Hepatocyte (in vitro differentiated cells): ENCODE data around the gene ZFYVE28. TPM values are rescaled to one million over a fixed set of nuclear protein-coding genes. Genes with fewer than 3 reads are reported as not detected.
A peak's percentile ranks its signal among the peaks of the same experiment; 100 is the strongest.

Experiments
- DNase-seq: peaks from one replicate; pipeline ENCODE4 v3.0.0-alpha.2; 2016; ENCODE audit warnings: low spot score
- H2AFZ ChIP-seq: fragments of 200-600 bp; sonication (generic); 2 replicates; pipeline ENCODE4 v1.6.0; 2016; ENCODE audit warnings: antibody characterized with exemption, mild to moderate bottlenecking
- H3K27ac ChIP-seq: fragments of 200-600 bp; sonication (generic); 2 replicates; pipeline ENCODE4 v1.5.1; 2016; ENCODE audit warnings: mild to moderate bottlenecking
- H3K27me3 ChIP-seq: fragments of 200-600 bp; sonication (generic); 2 replicates; pipeline ENCODE4 v1.6.1; 2016
- H3K36me3 ChIP-seq: fragments of 200-600 bp; sonication (generic); replicated peaks from 2 replicates; pipeline ENCODE4 v1.5.1; 2016; ENCODE audit warnings: low read depth; ENCODE audit not compliant: insufficient read depth
- H3K4me1 ChIP-seq: fragments of 200-600 bp; sonication (generic); 2 replicates; pipeline ENCODE4 v1.5.1; 2016; ENCODE audit warnings: mild to moderate bottlenecking, moderate library complexity; ENCODE audit not compliant: insufficient read depth
- H3K4me2 ChIP-seq: fragments of 200-600 bp; sonication (generic); 2 replicates; pipeline ENCODE4 v1.6.0; 2016
- H3K4me3 ChIP-seq: fragments of 200-600 bp; sonication (generic); 2 replicates; pipeline ENCODE4 v1.5.1; 2016; ENCODE audit warnings: mild to moderate bottlenecking
- H3K79me2 ChIP-seq: fragments of 200-600 bp; sonication (generic); 2 replicates; pipeline ENCODE4 v1.6.0; 2017; ENCODE audit warnings: mild to moderate bottlenecking
- H3K9me2 ChIP-seq: fragments of 200-600 bp; sonication (generic); replicated peaks from 2 replicates; pipeline ENCODE4 v1.6.0; 2017; ENCODE audit warnings: mild to moderate bottlenecking; ENCODE audit not compliant: insufficient read depth
- H3K9me3 ChIP-seq: fragments of 200-600 bp; sonication (generic); 2 replicates; pipeline ENCODE4 v1.5.1; 2016; ENCODE audit warnings: low read depth, mild to moderate bottlenecking
- H4K20me1 ChIP-seq: fragments of 200-600 bp; sonication (generic); 2 replicates; pipeline ENCODE4 v1.6.0; 2016; ENCODE audit warnings: mild to moderate bottlenecking; ENCODE audit not compliant: insufficient read depth, poor library complexity, severe bottlenecking
- CTCF ChIP-seq: fragments of 200-600 bp; sonication (generic); IDR thresholded peaks from 2 replicates; pipeline ENCODE4 v1.5.1; 2016; ENCODE audit warnings: antibody characterized with exemption, mild to moderate bottlenecking; ENCODE audit not compliant: poor library complexity
- EZH2 ChIP-seq: fragments of 200-600 bp; sonication (generic); IDR thresholded peaks from 2 replicates; pipeline ENCODE4 v1.6.1; 2016; ENCODE audit warnings: antibody characterized with exemption, mild to moderate bottlenecking, borderline replicate concordance
- EZH2phosphoT487 ChIP-seq: fragments of 200-600 bp; sonication (generic); IDR thresholded peaks from one replicate; pipeline ENCODE4 v1.6.1; 2018; ENCODE audit warnings: antibody characterized with exemption, mild to moderate bottlenecking, low read depth, moderate library complexity; ENCODE audit not compliant: unreplicated experiment, severe bottlenecking
- WGBS: methylation state at CpG from one replicate; pipeline ENCODE4 v1.1.6; 2016; ENCODE audit warnings: low lambda C conversion rate; ENCODE audit errors: missing lambda C conversion rate; 5-methylcytosine and 5-hydroxymethylcytosine counted together
- polyA plus RNA-seq: library from polyadenylated mRNA; unstranded; fragments of >200 nt; fragmentation: Nextera tagmentation; extraction: Ambion mirVana; gene quantifications from 2 replicates; pipeline ENCODE4 v1.2.1, GENCODE V29; 2016
- total RNA-seq: library from RNA; depleted of rRNA; stranded (reverse); fragments of >200 nt; gene quantifications from 2 replicates; pipeline ENCODE4 v1.2.3, GENCODE V29; 2014

ZFYVE28 gene
- total and polyA plus RNA-seq, 2 experiments from 2014 or later = 2.2 to 3.4 TPM

GRCh38 chr4:2352171-2352570 is 66.3 kb downstream of the ZFYVE28 start:
- Histone ChIP-seq H2AFZ (no peak overlapping the region), H3K4me1 (no peaks in the 10 kb centered on the region), H3K4me2 (no peak overlapping the region), H3K9me2 (no peaks in the 10 kb centered on the region), H3K4me3 (no peak overlapping the region), H3K36me3 (no peaks in the 10 kb centered on the region), H4K20me1 (no peaks in the 10 kb centered on the region), H3K79me2 (no peaks in the 10 kb centered on the region), H3K27me3 (no peaks in the 10 kb centered on the region), H3K9me3 (no peaks in the 10 kb centered on the region), H3K27ac (no peak overlapping the region)
- DNase-seq = peak; percentile 3
- 92% methylated on average over 6 of the region's 10 CpGs for whole genome bisulfite sequencing
- TF ChIP-seq EZH2 = no peak
- TF ChIP-seq CTCF = no peak
- no peak for TF ChIP-seq EZH2phosphoT487

GRCh38 chr4:2350982-2351381 is 67.5 kb downstream of the ZFYVE28 start:
- H3K9me2 ChIP-seq = no peaks in the 10 kb centered on the region
- TF ChIP-seq EZH2 (no peak), CTCF (no peak), EZH2phosphoT487 (no peak)
- H3K27ac ChIP-seq = no peak overlapping the region
- no peaks in the 10 kb centered on the region for H3K36me3 ChIP-seq
- no peak overlapping the region for H3K4me3 ChIP-seq
- no peak overlapping the region for H3K4me2 ChIP-seq
- no peak for DNase-seq
- no peaks in the 10 kb centered on the region for H4K20me1 ChIP-seq
- WGBS = 92% methylated on average over 4 of the region's 4 CpGs
- H2AFZ ChIP-seq = no peak overlapping the region
- no peaks in the 10 kb centered on the region for H3K79me2 ChIP-seq
- no peaks in the 10 kb centered on the region for H3K27me3 ChIP-seq
- peaks cover 6% of the 10 kb centered on the region for H3K9me3 ChIP-seq
- H3K4me1 ChIP-seq = no peaks in the 10 kb centered on the region

GRCh38 chr4:2348786-2349185 is 69.7 kb downstream of the ZFYVE28 start:
- Histone ChIP-seq H3K4me3 (no peak overlapping the region), H3K27me3 (no peaks in the 10 kb centered on the region), H3K4me1 (no peaks in the 10 kb centered on the region), H2AFZ (no peak overlapping the region), H3K27ac (no peak overlapping the region), H3K79me2 (no peaks in the 10 kb centered on the region), H3K9me3 (peaks cover 6% of the 10 kb centered on the region), H3K36me3 (no peaks in the 10 kb centered on the region), H3K4me2 (no peak overlapping the region), H4K20me1 (no peaks in the 10 kb centered on the region), H3K9me2 (no peaks in the 10 kb centered on the region)
- no peak for TF ChIP-seq CTCF
- no peak for TF ChIP-seq EZH2
- TF ChIP-seq EZH2phosphoT487 = no peak
- DNase-seq = no peak
- WGBS = 81% methylated on average over 3 of the region's 3 CpGs

GRCh38 chr4:2347190-2347589 is 71.3 kb downstream of the ZFYVE28 start:
- no peaks in the 10 kb centered on the region for H3K9me2 ChIP-seq
- H3K36me3 ChIP-seq = no peaks in the 10 kb centered on the region
- H4K20me1 ChIP-seq = no peaks in the 10 kb centered on the region
- no peaks in the 10 kb centered on the region for H3K4me1 ChIP-seq
- H3K4me2 ChIP-seq = no peak overlapping the region
- 62% methylated on average over 4 of the region's 4 CpGs for WGBS
- no peak overlapping the region for H2AFZ ChIP-seq
- DNase-seq = no peak
- H3K9me3 ChIP-seq = peaks cover 6% of the 10 kb centered on the region
- H3K27ac ChIP-seq = no peak overlapping the region
- H3K79me2 ChIP-seq = no peaks in the 10 kb centered on the region
- H3K27me3 ChIP-seq = no peaks in the 10 kb centered on the region
- no peak overlapping the region for H3K4me3 ChIP-seq
- no peak for TF ChIP-seq EZH2phosphoT487
- TF ChIP-seq CTCF = no peak
- TF ChIP-seq EZH2 = no peak
